ENCODE measurements around the gene SLAMF1. TPM values are rescaled to one million over a fixed set of nuclear protein-coding genes. Genes with fewer than 3 reads are reported as not detected.

Gene SLAMF1
- total and polyA plus RNA-seq, 12 donors = 0.07 to 1.6 (median 0.26) TPM; not detected in 2

DNA sequence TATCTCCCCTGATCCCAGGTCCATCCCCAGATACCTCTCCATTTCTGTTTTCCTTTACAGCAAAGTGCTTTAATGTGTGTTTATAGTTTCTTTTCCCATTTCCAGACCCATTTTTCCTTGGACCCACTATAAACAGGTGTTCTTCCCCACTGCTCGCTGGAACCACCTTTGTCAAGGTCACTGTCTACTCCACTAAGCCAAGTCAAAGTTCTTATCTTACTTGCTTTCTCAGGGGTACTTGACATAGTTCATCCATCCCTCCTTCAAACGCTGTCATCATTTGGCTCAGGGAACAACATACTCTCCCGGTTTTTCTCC lies 8.3 kb downstream of the SLAMF1 start:
- Histone ChIP-seq H3K4me1 (replicated peaks in 1 of 2) (no peaks in the 10 kb centered on the region), H3K4me3 (no peak overlapping the region), H3K27ac (no peak overlapping the region), H3K27me3 (no peaks in the 10 kb centered on the region), H3K9me3 (replicated peaks in 1 of 3) (no peaks in the 10 kb centered on the region), H3K36me3 (replicated peaks in 1 of 2) (no peaks in the 10 kb centered on the region)
- 52 to 73% (median 62%) methylated on average over 3 of the region's 3 CpGs for WGBS, 4 donors
- no peak for TF ChIP-seq POLR2A (IDR thresholded peaks at IDR 0.05)
- no peak for TF ChIP-seq CTCF (IDR thresholded peaks at IDR 0.05)
- DNase-seq = no peak
- intact Hi-C loops (cut with DNase I) = no loop called here

- Histone ChIP-seq H3K36me3 (replicated peaks in 1 of 2) (no peaks in the 10 kb centered on the region), H3K4me1 (replicated peaks in 1 of 2) (no peaks in the 10 kb centered on the region), H3K27ac (no peak overlapping the region), H3K9me3 (replicated peaks in 1 of 3) (no peaks in the 10 kb centered on the region), H3K4me3 (no peak overlapping the region), H3K27me3 (no peaks in the 10 kb centered on the region)
- TF ChIP-seq CTCF (IDR thresholded peaks at IDR 0.05) = no peak
- no peak for TF ChIP-seq POLR2A (IDR thresholded peaks at IDR 0.05)
- WGBS, 4 donors = 54 to 60% (median 58%) methylated on average over 5 of the region's 5 CpGs
- intact Hi-C loops (cut with DNase I) = no loop called here
- DNase-seq = no peak
Measured at GRCh38 chr1:160637821-160638539, 8.9 kb downstream of the SLAMF1 start.

- no peaks in the 10 kb centered on the region for H3K27me3 ChIP-seq
- H3K27ac ChIP-seq = no peak overlapping the region
- no peaks in the 10 kb centered on the region for H3K9me3 ChIP-seq (replicated peaks in 1 of 3)
- intact Hi-C loops (cut with DNase I) = no loop called here
- DNase-seq = no peak
- no peak overlapping the region for H3K4me3 ChIP-seq
- TF ChIP-seq CTCF (IDR thresholded peaks at IDR 0.05) (no peak), POLR2A (IDR thresholded peaks at IDR 0.05) (no peak)
- H3K36me3 ChIP-seq (replicated peaks in 1 of 2) = no peaks in the 10 kb centered on the region
- no peaks in the 10 kb centered on the region for H3K4me1 ChIP-seq (replicated peaks in 1 of 2)
- 80 to 88% (median 84%) methylated on average over 8 of the region's 8 CpGs for WGBS, 4 donors
Measured at GRCh38 chr1:160637065-160637464, 9.8 kb downstream of the SLAMF1 start.

DNA sequence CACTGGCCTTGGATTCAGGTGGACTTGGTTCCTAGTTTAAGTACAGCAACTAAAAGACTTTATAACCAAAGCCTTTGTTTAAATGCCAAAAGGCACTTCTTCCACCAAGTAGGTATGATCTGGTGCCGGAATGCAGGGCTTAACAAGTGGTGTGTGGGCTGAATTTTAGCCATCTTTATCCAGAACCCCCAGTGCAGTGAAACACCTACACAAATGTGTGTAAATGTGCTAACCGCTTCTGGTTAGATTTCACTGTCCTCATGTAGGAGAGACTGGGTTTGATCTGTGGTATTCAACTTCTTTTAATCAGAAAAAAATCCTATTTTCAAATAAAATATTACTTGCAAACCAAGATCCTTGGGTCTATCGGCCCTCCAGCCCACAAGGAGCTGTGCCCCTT lies 10.3 kb downstream of the SLAMF1 start:
- intact Hi-C loops (cut with DNase I) = no loop called here
- no peak for DNase-seq
- no peaks in the 10 kb centered on the region for H3K4me1 ChIP-seq (replicated peaks in 1 of 2)
- H3K27ac ChIP-seq = no peak overlapping the region
- no peaks in the 10 kb centered on the region for H3K27me3 ChIP-seq
- TF ChIP-seq CTCF (IDR thresholded peaks at IDR 0.05) (no peak), POLR2A (IDR thresholded peaks at IDR 0.05) (no peak)
- H3K4me3 ChIP-seq = no peak overlapping the region
- no peaks in the 10 kb centered on the region for H3K9me3 ChIP-seq (replicated peaks in 1 of 3)
- H3K36me3 ChIP-seq (replicated peaks in 1 of 2) = no peaks in the 10 kb centered on the region
- WGBS, 4 donors = 86 to 91% (median 87%) methylated on average over 3 of the region's 3 CpGs

Measured in adrenal gland (tissue), 12 donors.